SK-N-SH (cell line): Measurements from ENCODE around the gene LRGUK. TPM values are rescaled to one million over a fixed set of nuclear protein-coding genes. Genes with fewer than 3 reads are reported as not detected.
A peak's percentile ranks its signal among the peaks of the same experiment; 100 is the strongest.

ENCODE experiments used
- CTCF ChIA-PET: fragments of 300-600, 350-600 bp; formaldehyde crosslinking; extraction: SDS; loops from one replicate; lab custom pipeline; 2021; lab: Yijun Ruan, JAX
- POLR2A ChIA-PET: fragments of 350-600 bp; sonication (Branson Sonifier 250); formaldehyde crosslinking; extraction: SDS; loops from one replicate; lab custom pipeline; 2020; ENCODE audit warnings: antibody characterized with exemption, inconsistent platforms; lab: Yijun Ruan, JAX
- DNase-seq: peaks from one replicate; pipeline ENCODE4 v3.0.0; 2012
- H2AFZ ChIP-seq: fragments of 200-600 bp; sonication (generic); 2 replicates; pipeline ENCODE4 v1.8.1; 2016; ENCODE audit warnings: antibody characterized with exemption, mild to moderate bottlenecking, low read depth
- H3F3A ChIP-seq: fragments of 200-600 bp; sonication (generic); replicated peaks from 2 replicates; pipeline ENCODE3; 2016; ENCODE audit warnings: antibody characterized with exemption, mild to moderate bottlenecking; ENCODE audit not compliant: insufficient read depth
- H3K27ac ChIP-seq, 2 experiments: fragments of 200-500 bp in 1 of 2; fragments of 200-600 bp in 1 of 2; sonication (Bioruptor generic) in 1 of 2; sonication (generic), shearing (Covaris generic) in 1 of 2; 2 replicates each; pipeline versions ENCODE4 v1.5.1 to v1.6.1; 2014 to 2016; ENCODE audit warnings: low read depth in 2 of 2, inconsistent platforms in 1 of 2, low read length in 1 of 2, mild to moderate bottlenecking in 1 of 2, mixed read lengths in 1 of 2
- H3K27me3 ChIP-seq: fragments of 200-600 bp; sonication (generic), shearing (Covaris generic); 2 replicates; pipeline ENCODE4 v1.6.1; 2016; ENCODE audit warnings: mixed run types; ENCODE audit not compliant: insufficient read depth
- H3K36me3 ChIP-seq, 2 experiments: fragments of 200-500 bp in 1 of 2; fragments of 200-600 bp in 1 of 2; sonication (Bioruptor generic) in 1 of 2; sonication (generic) in 1 of 2; replicated peaks in 1 of 2; 2 replicates each; pipeline versions ENCODE3 to v1.5.1; 2014 to 2016; ENCODE audit warnings: low read length in 1 of 2, mild to moderate bottlenecking in 1 of 2; ENCODE audit not compliant: insufficient read depth in 2 of 2, control insufficient read depth in 1 of 2
- H3K4me1 ChIP-seq, 2 experiments: fragments of 200-500 bp in 1 of 2; fragments of 200-600 bp in 1 of 2; sonication (Bioruptor generic) in 1 of 2; sonication (generic), shearing (Covaris generic) in 1 of 2; 2 replicates each; pipeline versions ENCODE4 v1.5.1 to v1.6.1; 2014 to 2016; ENCODE audit warnings: low read depth in 1 of 2, low read length in 1 of 2, mixed run types in 1 of 2; ENCODE audit not compliant: insufficient read depth in 2 of 2, control insufficient read depth in 1 of 2
- H3K4me2 ChIP-seq: fragments of 200-600 bp; sonication (generic), shearing (Covaris generic); 2 replicates; pipeline ENCODE4 v1.6.1; 2017; ENCODE audit warnings: mixed run types
- H3K4me3 ChIP-seq, 2 experiments: fragments of 200-500 bp in 1 of 2; fragments of 200-600 bp in 1 of 2; sonication (Bioruptor generic) in 1 of 2; sonication (generic), shearing (Covaris generic) in 1 of 2; 2 replicates each; pipeline versions ENCODE4 v1.5.1 to v1.8.1; 2014 to 2016; ENCODE audit warnings: low read depth in 2 of 2, inconsistent platforms in 1 of 2, low read length in 1 of 2, mild to moderate bottlenecking in 1 of 2, mixed read lengths in 1 of 2, moderate library complexity in 1 of 2
- H3K79me2 ChIP-seq: fragments of 200-600 bp; sonication (generic); 2 replicates; pipeline ENCODE4 v1.8.1; 2017; ENCODE audit warnings: mild to moderate bottlenecking; ENCODE audit not compliant: insufficient read depth
- H3K9ac ChIP-seq: fragments of 200-600 bp; sonication (generic); 2 replicates; pipeline ENCODE4 v1.6.1; 2017; ENCODE audit warnings: mixed run types
- H3K9me2 ChIP-seq: fragments of 200-600 bp; sonication (generic); 2 replicates; pipeline ENCODE4 v1.6.1; 2017; ENCODE audit warnings: mixed run types
- H3K9me3 ChIP-seq: fragments of 200-600 bp; sonication (generic); 2 replicates; pipeline ENCODE4 v1.6.1; 2017; ENCODE audit warnings: mixed run types, mild to moderate bottlenecking, moderate library complexity
- H4K20me1 ChIP-seq: fragments of 200-600 bp; sonication (generic); 2 replicates; pipeline ENCODE4 v1.6.1; 2017; ENCODE audit warnings: mild to moderate bottlenecking, mixed run types; ENCODE audit not compliant: insufficient read depth
- CHD2 ChIP-seq: fragments of 150-350 bp; IDR thresholded peaks from 2 replicates; pipeline ENCODE4 v1.6.1; 2018; ENCODE audit warnings: low read length; ENCODE audit not compliant: partially characterized antibody
- EZH2phosphoT487 ChIP-seq: fragments of 200-600 bp; sonication (generic); IDR thresholded peaks from 2 replicates; pipeline ENCODE4 v1.6.1; 2017; ENCODE audit warnings: low read depth, mixed run types, mild to moderate bottlenecking, antibody characterized with exemption, moderate library complexity, borderline replicate concordance
- FOXM1 ChIP-seq: IDR thresholded peaks from 2 replicates; pipeline ENCODE4 v1.4.0; 2012; ENCODE audit warnings: low read depth, mild to moderate bottlenecking
- JUND ChIP-seq: IDR thresholded peaks from 2 replicates; pipeline ENCODE4 v1.4.0; 2012
- MAX ChIP-seq: IDR thresholded peaks from 2 replicates; pipeline ENCODE4 v1.4.0; 2012; ENCODE audit warnings: low read depth
- MXI1 ChIP-seq: IDR thresholded peaks from 2 replicates; pipeline ENCODE4 v1.6.1; 2012; ENCODE audit warnings: mild to moderate bottlenecking, low read depth, low read length, improper control_type of control experiment
- NRF1 ChIP-seq: IDR thresholded peaks from 2 replicates; pipeline ENCODE4 v1.6.1; 2012; ENCODE audit warnings: low read depth, mild to moderate bottlenecking, low read length
- PBX3 ChIP-seq: IDR thresholded peaks from 2 replicates; pipeline ENCODE4; 2012
- REST ChIP-seq: IDR thresholded peaks from 2 replicates; pipeline ENCODE4 v1.6.1; 2012; ENCODE audit warnings: mild to moderate bottlenecking, low read depth, low read length, moderate library complexity
- RFX5 ChIP-seq: IDR thresholded peaks from 2 replicates; pipeline ENCODE4 v1.6.1; 2012; ENCODE audit warnings: mild to moderate bottlenecking, improper control_type of control experiment, low read length
- YY1 ChIP-seq: IDR thresholded peaks from 2 replicates; pipeline ENCODE4 v1.4.0; 2012; ENCODE audit warnings: low read depth, mild to moderate bottlenecking
- WGBS: methylation state at CpG from one replicate; pipeline ENCODE4 v1.1.6; 2017; ENCODE audit warnings: low lambda C conversion rate; 5-methylcytosine and 5-hydroxymethylcytosine counted together
- polyA plus RNA-seq, 3 experiments: library from polyadenylated mRNA; depleted of rRNA; stranded (reverse); fragments of >200 nt; gene quantifications; 2 replicates each; pipeline ENCODE4 v1.2.3, GENCODE V29; 2012
- TF ChIP-seq, protein P1 (sequence below): IDR thresholded peaks from 2 replicates; pipeline ENCODE4 v1.4.0; 2012; ENCODE audit warnings: low read depth, borderline replicate concordance
- TF ChIP-seq, protein P2 (sequence below): fragments of 150-350 bp; IDR thresholded peaks from 2 replicates; pipeline ENCODE4 v1.6.1; 2017; ENCODE audit warnings: antibody characterized with exemption, low read length, low read depth, borderline replicate concordance

LRGUK gene
- polyA plus RNA-seq, 1 of the 3 experiments (the other 2 are of a cell fraction), result 1.5 TPM

DNA sequence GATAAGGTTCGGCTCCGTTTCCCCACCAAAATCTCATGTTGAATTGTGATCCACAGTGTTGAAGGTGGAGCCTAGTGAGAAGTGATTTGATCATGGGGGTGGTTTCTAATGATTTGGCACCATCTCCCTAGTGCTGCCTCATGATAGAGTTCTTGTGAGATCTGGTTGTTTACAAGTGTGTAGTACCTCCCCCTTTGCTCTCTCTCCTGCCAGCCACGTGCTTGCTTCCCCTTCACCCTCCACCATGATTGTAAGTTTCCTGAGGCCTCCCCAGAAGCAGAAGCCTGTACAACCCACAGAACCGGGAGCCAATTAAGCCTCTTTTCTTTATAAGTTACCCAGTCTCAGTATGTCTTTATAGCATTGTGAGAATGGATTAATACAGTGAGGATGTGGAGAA, 12.1 kb upstream of the LRGUK start:
- Histone ChIP-seq H3K36me3 (no peaks in the 10 kb centered on the region), H3K4me3 (no peak overlapping the region), H3K9ac (no peak overlapping the region), H3F3A (no peaks in the 10 kb centered on the region), H3K4me2 (no peak overlapping the region), H3K27me3 (no peaks in the 10 kb centered on the region), H3K9me2 (no peaks in the 10 kb centered on the region), H3K27ac (no peak overlapping the region), H2AFZ (no peak overlapping the region), H3K4me1 (no peaks in the 10 kb centered on the region), H3K9me3 (no peaks in the 10 kb centered on the region), H4K20me1 (no peaks in the 10 kb centered on the region), H3K79me2 (no peaks in the 10 kb centered on the region)
- TF ChIP-seq RFX5 (no peak), NRF1 (no peak), EZH2phosphoT487 (no peak), MAX (no peak), FOXM1 (no peak), REST (no peak), JUND (no peak), MXI1 (no peak)
- TF ChIP-seq, protein P1, sequence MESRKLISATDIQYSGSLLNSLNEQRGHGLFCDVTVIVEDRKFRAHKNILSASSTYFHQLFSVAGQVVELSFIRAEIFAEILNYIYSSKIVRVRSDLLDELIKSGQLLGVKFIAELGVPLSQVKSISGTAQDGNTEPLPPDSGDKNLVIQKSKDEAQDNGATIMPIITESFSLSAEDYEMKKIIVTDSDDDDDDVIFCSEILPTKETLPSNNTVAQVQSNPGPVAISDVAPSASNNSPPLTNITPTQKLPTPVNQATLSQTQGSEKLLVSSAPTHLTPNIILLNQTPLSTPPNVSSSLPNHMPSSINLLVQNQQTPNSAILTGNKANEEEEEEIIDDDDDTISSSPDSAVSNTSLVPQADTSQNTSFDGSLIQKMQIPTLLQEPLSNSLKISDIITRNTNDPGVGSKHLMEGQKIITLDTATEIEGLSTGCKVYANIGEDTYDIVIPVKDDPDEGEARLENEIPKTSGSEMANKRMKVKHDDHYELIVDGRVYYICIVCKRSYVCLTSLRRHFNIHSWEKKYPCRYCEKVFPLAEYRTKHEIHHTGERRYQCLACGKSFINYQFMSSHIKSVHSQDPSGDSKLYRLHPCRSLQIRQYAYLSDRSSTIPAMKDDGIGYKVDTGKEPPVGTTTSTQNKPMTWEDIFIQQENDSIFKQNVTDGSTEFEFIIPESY, result no peak
- no peak for DNase-seq
- ChIA-PET CTCF (interaction anchor here (0.6 kb wide), 1 partner anchor 1136 kb away, joined by 3 read pairs; no protein-coding TSS in a partner anchor), POLR2A (no interaction called here)
- WGBS, result 58% methylated on average over 4 of the region's 4 CpGs

- Histone ChIP-seq H3K9me2 (no peaks in the 10 kb centered on the region), H3K9ac (no peak overlapping the region), H3F3A (no peaks in the 10 kb centered on the region), H3K36me3 (no peaks in the 10 kb centered on the region), H3K9me3 (no peaks in the 10 kb centered on the region), H2AFZ (no peak overlapping the region), H3K27me3 (no peaks in the 10 kb centered on the region), H3K79me2 (no peaks in the 10 kb centered on the region), H4K20me1 (no peaks in the 10 kb centered on the region), H3K27ac (no peak overlapping the region), H3K4me1 (no peaks in the 10 kb centered on the region), H3K4me3 (no peak overlapping the region), H3K4me2 (no peak overlapping the region)
- POLR2A ChIA-PET, result interaction anchor here (0.5 to 0.7 kb wide), 2 partner anchors 9 to 24 kb away, joined by 3 read pairs; no protein-coding TSS in a partner anchor
- 40% methylated on average over 4 of the region's 4 CpGs for WGBS
- no peak for DNase-seq
- CTCF ChIA-PET, result no interaction called here
- TF ChIP-seq PBX3, result peak; percentile 35; the same call in 1 of the 2 replicates
- no peak for TF ChIP-seq CHD2
- TF ChIP-seq, protein P2, sequence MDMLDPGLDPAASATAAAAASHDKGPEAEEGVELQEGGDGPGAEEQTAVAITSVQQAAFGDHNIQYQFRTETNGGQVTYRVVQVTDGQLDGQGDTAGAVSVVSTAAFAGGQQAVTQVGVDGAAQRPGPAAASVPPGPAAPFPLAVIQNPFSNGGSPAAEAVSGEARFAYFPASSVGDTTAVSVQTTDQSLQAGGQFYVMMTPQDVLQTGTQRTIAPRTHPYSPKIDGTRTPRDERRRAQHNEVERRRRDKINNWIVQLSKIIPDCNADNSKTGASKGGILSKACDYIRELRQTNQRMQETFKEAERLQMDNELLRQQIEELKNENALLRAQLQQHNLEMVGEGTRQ, result no peak
- no peak for TF ChIP-seq MXI1
- no peak for TF ChIP-seq YY1
Observed at GRCh38 chr7:134120405-134120804, 6.7 kb upstream of the LRGUK start.
